ENCODE measurements around the gene MYO10.
A peak's percentile ranks its signal among the peaks of the same experiment; 100 is the strongest.

The MYO10 gene

GRCh38 chr5:16757146-16757545, 178.9 kb downstream of the MYO10 start:
- no peak for DNase-seq (ENCODE audit: low read depth)
- TF ChIP-seq CTCF (IDR thresholded peaks at IDR 0.05; ENCODE audit: insufficient read depth, low read depth, low read length, missing control alignments) = no peak
- no peak overlapping the region for H3K4me3 ChIP-seq (ENCODE audit: low read length)

- no peak for DNase-seq (ENCODE audit: low read depth)
- H3K4me3 ChIP-seq (ENCODE audit: low read length) = no peak overlapping the region
- TF ChIP-seq CTCF (IDR thresholded peaks at IDR 0.05; ENCODE audit: insufficient read depth, low read depth, low read length, missing control alignments) = no peak
These were observed 179.4 kb downstream of the MYO10 start for GRCh38 chr5:16756692-16757091.

- H3K4me3 ChIP-seq (ENCODE audit: low read length) = no peak overlapping the region
- no peak for DNase-seq (ENCODE audit: low read depth)
- no peak for TF ChIP-seq CTCF (IDR thresholded peaks at IDR 0.05; ENCODE audit: insufficient read depth, low read depth, low read length, missing control alignments)
These were observed 180.4 kb downstream of the MYO10 start for GRCh38 chr5:16755641-16756040.

- H3K4me3 ChIP-seq (ENCODE audit: low read length) = no peak overlapping the region
These were observed 181.5 kb downstream of the MYO10 start for GRCh38 chr5:16754601-16755000.

GRCh38 chr5:16754086-16754485, 182.0 kb downstream of the MYO10 start:
- no peak for DNase-seq (ENCODE audit: low read depth)
- H3K4me3 ChIP-seq (ENCODE audit: low read length) = no peak overlapping the region
- TF ChIP-seq CTCF (IDR thresholded peaks at IDR 0.05; ENCODE audit: insufficient read depth, low read depth, low read length, missing control alignments) = no peak

More at GRCh38 chr5:16754601-16755000, 181.5 kb downstream of the MYO10 start:
- DNase-seq (ENCODE audit: low read depth) = peak; percentile 40
- TF ChIP-seq CTCF (IDR thresholded peaks at IDR 0.05; ENCODE audit: insufficient read depth, low read depth, low read length, missing control alignments) = no peak

GRCh38 chr5:16750445-16750844, 185.6 kb downstream of the MYO10 start:
- no peak for TF ChIP-seq CTCF (IDR thresholded peaks at IDR 0.05; ENCODE audit: insufficient read depth, low read depth, low read length, missing control alignments)
- no peak overlapping the region for H3K4me3 ChIP-seq (ENCODE audit: low read length)
- DNase-seq (ENCODE audit: low read depth) = no peak

GRCh38 chr5:16749626-16750025, 186.5 kb downstream of the MYO10 start:
- no peak for TF ChIP-seq CTCF (IDR thresholded peaks at IDR 0.05; ENCODE audit: insufficient read depth, low read depth, low read length, missing control alignments)
- DNase-seq (ENCODE audit: low read depth) = no peak
- H3K4me3 ChIP-seq (ENCODE audit: low read length) = no peak overlapping the region
